ENCODE results near the gene PAQR9. TPM values are rescaled to one million over a fixed set of nuclear protein-coding genes. Genes with fewer than 3 reads are reported as not detected.

Gene PAQR9
- total and polyA plus RNA-seq, 8 donors = not detected

- intact Hi-C loops (cut with DNase I; ENCODE audit: low total_unique reads) = no loop called here
- 46 to 59% (median 49%) methylated on average over 4 of the region's 4 CpGs for WGBS, 5 donors
- peaks cover 0 to 6% (median 6%) of the 10 kb centered on the region in 4 donors for H3K4me1 ChIP-seq
- peaks cover 0 to 7% (median 0%) of the 10 kb centered on the region in 4 donors for H3K9me3 ChIP-seq
- no peak for TF ChIP-seq POLR2AphosphoS5 (IDR thresholded peaks at IDR 0.05)
- no peak for TF ChIP-seq CTCF (IDR thresholded peaks at IDR 0.05)
- no peak for TF ChIP-seq EP300 (IDR thresholded peaks at IDR 0.05)
- TF ChIP-seq POLR2A (IDR thresholded peaks at IDR 0.05) = no peak
- H3K4me3 ChIP-seq = no peak overlapping the region
- H3K27ac ChIP-seq = peak overlapping the region in 1 of 5 donors; percentile 30
- peaks cover 0 to 37% (median 17%) of the 10 kb centered on the region in 3 donors for H3K27me3 ChIP-seq
- H3K36me3 ChIP-seq = no peaks in the 10 kb centered on the region
- no peak for DNase-seq
Measured at GRCh38 chr3:142944342-142944741, 19.1 kb downstream of the PAQR9 start.

DNA sequence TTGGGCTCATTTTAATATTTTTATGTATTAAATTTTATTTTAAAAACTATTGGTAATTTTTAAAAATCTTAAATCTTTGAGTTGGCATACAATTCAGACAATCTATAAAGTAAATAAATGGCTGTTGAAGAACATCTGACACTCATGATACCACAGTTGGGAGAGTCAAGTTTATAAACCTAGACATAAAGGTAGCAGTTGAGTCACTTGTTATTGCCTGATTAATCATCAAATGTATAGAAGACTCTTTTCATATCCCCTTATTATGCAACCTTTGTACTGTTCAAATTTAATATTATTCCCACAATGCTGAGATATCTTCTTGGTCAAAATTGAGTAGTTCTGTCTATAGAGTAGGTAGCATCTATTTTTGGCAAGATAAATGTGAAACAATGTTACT lies 19.6 kb downstream of the PAQR9 start:
- H3K36me3 ChIP-seq = no peaks in the 10 kb centered on the region
- intact Hi-C loops (cut with DNase I; ENCODE audit: low total_unique reads) = no loop called here
- DNase-seq = no peak
- peaks cover 0 to 7% (median 0%) of the 10 kb centered on the region in 4 donors for H3K9me3 ChIP-seq
- no peak overlapping the region for H3K4me3 ChIP-seq
- H3K27me3 ChIP-seq = peaks cover 0 to 37% (median 17%) of the 10 kb centered on the region in 3 donors
- no peak for TF ChIP-seq CTCF (IDR thresholded peaks at IDR 0.05)
- no peak overlapping the region for H3K27ac ChIP-seq
- H3K4me1 ChIP-seq = peaks cover 0 to 6% (median 6%) of the 10 kb centered on the region in 4 donors

- 93 to 100% (median 94%) methylated on average over 1 of the region's 1 CpG for WGBS, 5 donors
Measured at GRCh38 chr3:142943349-142943748, 20.1 kb downstream of the PAQR9 start.

DNA sequence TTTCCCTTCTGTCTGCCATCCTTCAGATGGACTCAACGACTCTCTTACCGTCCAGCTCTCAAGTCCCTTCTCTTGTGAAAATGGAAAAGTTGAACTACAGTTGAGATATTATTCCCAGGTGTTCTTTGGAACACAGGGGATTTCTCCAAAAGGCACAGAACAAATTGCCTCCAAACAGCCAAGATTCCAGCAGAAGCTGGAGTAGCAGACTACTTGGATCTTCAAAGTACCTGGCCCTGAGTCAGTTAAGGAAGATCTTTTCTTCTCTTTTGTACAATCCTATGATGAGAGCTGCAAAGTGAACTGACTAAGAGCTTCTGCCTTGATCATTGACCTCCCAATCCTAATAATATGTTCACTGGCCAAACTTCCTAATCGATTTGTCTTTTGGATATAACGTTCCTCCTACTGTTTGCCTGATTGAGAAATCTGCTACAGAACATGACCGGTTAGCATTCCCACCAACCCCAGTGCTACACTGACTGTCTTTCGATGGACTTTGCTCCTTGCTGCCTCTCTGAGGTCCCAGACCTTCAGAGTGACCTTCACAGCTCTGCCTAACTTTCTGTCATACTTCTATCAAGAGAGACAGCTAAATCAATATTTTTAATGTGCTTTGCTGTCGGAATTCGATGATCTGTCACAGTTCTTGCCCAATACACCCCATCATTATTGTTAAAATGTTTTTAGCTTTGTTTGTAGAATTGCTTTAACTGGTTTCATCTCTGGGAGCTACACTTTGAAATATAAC lies 21.9 kb downstream of the PAQR9 start:
- DNase-seq = no peak
- peaks cover 0 to 13% (median 0%) of the 10 kb centered on the region in 3 donors for H3K27me3 ChIP-seq
- WGBS, 5 donors = 72 to 85% (median 80%) methylated on average over 8 of the region's 8 CpGs
- H3K9me3 ChIP-seq = peaks cover 0 to 7% (median 0%) of the 10 kb centered on the region in 4 donors
- intact Hi-C loops (cut with DNase I; ENCODE audit: low total_unique reads) = no loop called here
- H3K36me3 ChIP-seq = no peaks in the 10 kb centered on the region
- H3K27ac ChIP-seq = no peak overlapping the region
- H3K4me1 ChIP-seq = no peaks in the 10 kb centered on the region
- no peak overlapping the region for H3K4me3 ChIP-seq
- TF ChIP-seq CTCF (IDR thresholded peaks at IDR 0.05) (no peak), POLR2A (IDR thresholded peaks at IDR 0.05) (no peak), POLR2AphosphoS5 (IDR thresholded peaks at IDR 0.05) (no peak), EP300 (IDR thresholded peaks at IDR 0.05) (no peak)

More at GRCh38 chr3:142943349-142943748, 20.1 kb downstream of the PAQR9 start:
- intact Hi-C loops (cut with DNase I; ENCODE audit: low total_unique reads) = no loop called here
- Histone ChIP-seq H3K9me3 (peaks cover 0 to 7% (median 0%) of the 10 kb centered on the region in 4 donors), H3K27ac (no peak overlapping the region), H3K36me3 (no peaks in the 10 kb centered on the region), H3K27me3 (peaks cover 0 to 31% (median 17%) of the 10 kb centered on the region in 3 donors), H3K4me3 (no peak overlapping the region), H3K4me1 (peaks cover 0 to 6% (median 6%) of the 10 kb centered on the region in 4 donors)
- TF ChIP-seq POLR2A (IDR thresholded peaks at IDR 0.05) (no peak), EP300 (IDR thresholded peaks at IDR 0.05) (no peak), CTCF (IDR thresholded peaks at IDR 0.05) (no peak), POLR2AphosphoS5 (IDR thresholded peaks at IDR 0.05) (no peak)
- DNase-seq = no peak

Data from stomach (tissue), 9 donors.